ENCODE data around the gene TDRD12. TPM values are rescaled to one million over a fixed set of nuclear protein-coding genes. Genes with fewer than 3 reads are reported as not detected.

TDRD12 gene
- polyA plus RNA-seq, 6 donors from 2014 or later: not detected

Other genes starting within 250 kb of the TDRD12 start
- 100 to 1,000 TPM in 2 of 6 donors, 10 to 100 TPM in 4; 83.3 to 130 (median 96.5) TPM for gene PDCD5, start 138.6 kb upstream of the TDRD12 start, polyA plus RNA-seq (ENCODE audit: low read depth in 6 of 6)
- gene ANKRD27, start 44.6 kb upstream of the TDRD12 start, polyA plus RNA-seq (ENCODE audit: low read depth in 6 of 6): 10 to 100 TPM in 4 of 6 donors, 1 to 10 TPM in 2; 7.1 to 16.3 (median 11.5) TPM
- not detected for gene RGS9BP, start 43.9 kb upstream of the TDRD12 start, polyA plus RNA-seq (ENCODE audit: low read depth in 6 of 6)
- 1 to 10 TPM; 1.4 to 3.1 (median 2.3) TPM for gene NUDT19, start 27.9 kb upstream of the TDRD12 start, polyA plus RNA-seq (ENCODE audit: low read depth in 6 of 6)
- gene SLC7A9, start 150.0 kb downstream of the TDRD12 start, polyA plus RNA-seq (ENCODE audit: low read depth in 6 of 6): not detected

All from naive B cell (primary cell).